ENCODE data around the gene DMXL1.

DNA sequence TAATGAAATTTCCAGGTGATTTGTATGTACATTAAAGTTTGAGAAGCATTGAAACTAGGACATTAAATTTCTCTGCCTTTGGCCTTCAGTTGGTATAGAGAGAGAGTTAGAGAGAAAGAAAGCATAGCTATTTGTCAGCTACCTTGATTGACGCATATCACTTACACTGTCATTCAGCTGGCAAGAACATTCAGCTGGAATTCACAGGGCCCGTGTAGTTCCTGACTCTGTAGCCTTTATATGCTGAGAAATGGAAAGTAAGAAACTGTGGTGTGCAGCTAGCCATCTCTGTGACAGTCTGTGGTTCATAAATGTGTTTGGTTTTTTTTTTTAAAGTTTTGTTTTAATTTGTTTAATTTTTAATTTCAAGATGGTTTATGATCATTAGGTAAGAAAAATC is 58.9 kb downstream of the DMXL1 start:
- TF ChIP-seq, protein P1, sequence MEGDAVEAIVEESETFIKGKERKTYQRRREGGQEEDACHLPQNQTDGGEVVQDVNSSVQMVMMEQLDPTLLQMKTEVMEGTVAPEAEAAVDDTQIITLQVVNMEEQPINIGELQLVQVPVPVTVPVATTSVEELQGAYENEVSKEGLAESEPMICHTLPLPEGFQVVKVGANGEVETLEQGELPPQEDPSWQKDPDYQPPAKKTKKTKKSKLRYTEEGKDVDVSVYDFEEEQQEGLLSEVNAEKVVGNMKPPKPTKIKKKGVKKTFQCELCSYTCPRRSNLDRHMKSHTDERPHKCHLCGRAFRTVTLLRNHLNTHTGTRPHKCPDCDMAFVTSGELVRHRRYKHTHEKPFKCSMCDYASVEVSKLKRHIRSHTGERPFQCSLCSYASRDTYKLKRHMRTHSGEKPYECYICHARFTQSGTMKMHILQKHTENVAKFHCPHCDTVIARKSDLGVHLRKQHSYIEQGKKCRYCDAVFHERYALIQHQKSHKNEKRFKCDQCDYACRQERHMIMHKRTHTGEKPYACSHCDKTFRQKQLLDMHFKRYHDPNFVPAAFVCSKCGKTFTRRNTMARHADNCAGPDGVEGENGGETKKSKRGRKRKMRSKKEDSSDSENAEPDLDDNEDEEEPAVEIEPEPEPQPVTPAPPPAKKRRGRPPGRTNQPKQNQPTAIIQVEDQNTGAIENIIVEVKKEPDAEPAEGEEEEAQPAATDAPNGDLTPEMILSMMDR (IDR thresholded peaks at IDR 0.05; ENCODE audit: low read depth, low read length, missing input control) = no peak
- no peak for TF ChIP-seq MAX (IDR thresholded peaks at IDR 0.05)
- no peak for TF ChIP-seq EGR1 (IDR thresholded peaks at IDR 0.05; ENCODE audit: low read depth in 2 of 2)
- TF ChIP-seq YY1 (IDR thresholded peaks at IDR 0.05) = no peak

All from liver (tissue), 3 donors.